K562 (cell line): ENCODE measurements around the gene ZMYND12. TPM values are rescaled to one million over a fixed set of nuclear protein-coding genes. Genes with fewer than 3 reads are reported as not detected.

Experiments
- ATAC-seq: fragments of 200-7000 bp; cut with Tn5 transposase; 3 replicates; pipeline ENCODE4 v1.9.1; 2020; ENCODE audit warnings: moderate library complexity
- BruUV-seq: library from RNA; stranded (reverse); fragments of 400-500 nt; replicated peaks from 2 replicates; lab custom pipeline; 2021; lab: Mats Ljungman, UMichigan
- CTCF ChIA-PET: fragments of 300-600 bp; formaldehyde crosslinking; extraction: SDS; loops from one replicate; lab custom pipeline; 2021; ENCODE audit warnings: low intra/inter-chr PET ratio; lab: Yijun Ruan, JAX
- POLR2A ChIA-PET: fragments of 300-600, 350-650 bp; sonication (Branson Sonifier 250); formaldehyde crosslinking; extraction: SDS; loops from one replicate; lab custom pipeline; 2021; ENCODE audit warnings: antibody characterized with exemption, inconsistent platforms; lab: Yijun Ruan, JAX
- DNase-seq, 4 experiments: peaks; one replicate each; pipeline versions ENCODE4 v3.0.0 to v3.0.0-alpha.2; 2011 to 2018; ENCODE audit warnings: low spot score in 3 of 4, mixed read lengths in 3 of 4; ENCODE audit errors: extremely low read depth in 1 of 4
- FAIRE-seq: peaks from 2 replicates; lab custom pipeline; 2011; peaks lifted over from hg19 to GRCh38; lab: Jason Lieb, UNC
- H2AFZ ChIP-seq: 2 replicates; pipeline ENCODE4 v1.6.0; 2011; ENCODE audit warnings: low read depth, low read length, control low read depth, inconsistent platforms
- H3K27ac ChIP-seq: fragments of 200-600 bp; 3 replicates; pipeline ENCODE4 v1.8.0; 2011; ENCODE audit warnings: low read depth, mild to moderate bottlenecking, control low read depth, inconsistent platforms, low read length, moderate library complexity, mixed read lengths; ENCODE audit errors: extremely low read depth
- H3K27me3 ChIP-seq, 2 experiments: fragments of 300-600 bp in 1 of 2; 2 replicates in 1 of 2; 3 replicates in 1 of 2; pipeline versions ENCODE4 v1.6.0 to v1.8.0; 2011; ENCODE audit warnings: inconsistent platforms in 2 of 2, low read length in 2 of 2, mild to moderate bottlenecking in 1 of 2, mixed read lengths in 1 of 2, moderate library complexity in 1 of 2; ENCODE audit not compliant: control insufficient read depth in 2 of 2, insufficient read depth in 2 of 2
- H3K36me3 ChIP-seq: fragments of 300-600 bp; 3 replicates; pipeline ENCODE4 v1.8.0; 2011; ENCODE audit warnings: mild to moderate bottlenecking, low read length, inconsistent platforms; ENCODE audit not compliant: control insufficient read depth, insufficient read depth
- H3K4me1 ChIP-seq, 2 experiments: fragments of 200-600 bp in 1 of 2; replicated peaks in 1 of 2; 2 replicates in 1 of 2; 3 replicates in 1 of 2; pipeline versions ENCODE4 v1.5.1 to v1.8.0; 2011; ENCODE audit warnings: inconsistent platforms in 2 of 2, low read length in 2 of 2, mild to moderate bottlenecking in 1 of 2, mixed read lengths in 1 of 2, moderate library complexity in 1 of 2; ENCODE audit not compliant: control insufficient read depth in 2 of 2, insufficient read depth in 2 of 2
- H3K4me2 ChIP-seq: 2 replicates; pipeline ENCODE4 v1.6.1; 2011; ENCODE audit warnings: low read length, control low read depth, inconsistent platforms, mixed read lengths; ENCODE audit not compliant: insufficient read depth
- H3K4me3 ChIP-seq: fragments of 200-600 bp; sonication (generic), shearing (Covaris generic); 2 replicates; pipeline ENCODE4 v1.5.1; 2016; ENCODE audit warnings: control low read depth, inconsistent platforms
- H3K79me2 ChIP-seq: fragments of 200-600 bp; 3 replicates; pipeline ENCODE4 v1.8.0; 2011; ENCODE audit warnings: low read length, inconsistent platforms; ENCODE audit not compliant: control insufficient read depth, insufficient read depth
- H3K9ac ChIP-seq, 2 experiments: 2 replicates each; pipeline versions ENCODE4 v1.6.0 to v1.6.1; 2011; ENCODE audit warnings: low read depth in 2 of 2, low read length in 2 of 2, control low read depth in 1 of 2, inconsistent platforms in 1 of 2, mild to moderate bottlenecking in 1 of 2, mixed read lengths in 1 of 2; ENCODE audit not compliant: insufficient read depth in 1 of 2
- H3K9me1 ChIP-seq: one replicate; pipeline ENCODE4 v1.6.0; 2011; ENCODE audit warnings: inconsistent platforms, mild to moderate bottlenecking, low read length, moderate library complexity; ENCODE audit not compliant: control insufficient read depth, insufficient read depth
- H3K9me3 ChIP-seq: replicated peaks from 2 replicates; pipeline ENCODE4 v1.5.1; 2011; ENCODE audit warnings: low read depth, low read length, inconsistent platforms; ENCODE audit not compliant: control insufficient read depth, insufficient read depth
- H4K20me1 ChIP-seq: replicated peaks from 2 replicates; pipeline ENCODE4 v1.6.1; 2011; ENCODE audit warnings: low read length, inconsistent platforms, mixed read lengths; ENCODE audit not compliant: control insufficient read depth, insufficient read depth
- CTBP1 ChIP-seq: fragments of 450-650 bp; IDR thresholded peaks from 2 replicates; pipeline ENCODE4 v1.6.1; 2016; ENCODE audit warnings: borderline replicate concordance
- ESRRA ChIP-seq: fragments of 450-650 bp; IDR thresholded peaks from 2 replicates; pipeline ENCODE4 v1.6.1; 2014; ENCODE audit warnings: low read depth, mild to moderate bottlenecking, moderate library complexity, borderline replicate concordance
- EWSR1 ChIP-seq: fragments of 450-650 bp; IDR thresholded peaks from 2 replicates; pipeline ENCODE4 v1.6.1; 2018; ENCODE audit warnings: borderline replicate concordance, mild to moderate bottlenecking, low read depth, moderate library complexity; ENCODE audit not compliant: partially characterized antibody
- MIER1 ChIP-seq: fragments of 450-650 bp; IDR thresholded peaks from 2 replicates; pipeline ENCODE4 v1.6.1; 2016; ENCODE audit warnings: antibody characterized with exemption, mild to moderate bottlenecking, low read depth
- NEUROD1 ChIP-seq: fragments of 150-350 bp; IDR thresholded peaks from 2 replicates; pipeline ENCODE4 v1.6.1; 2014; ENCODE audit warnings: borderline replicate concordance, low read length, low read depth; ENCODE audit not compliant: partially characterized antibody
- NR4A1 ChIP-seq, 2 experiments: fragments of 250-450 bp in 1 of 2; fragments of 450-650 bp in 1 of 2; sonication (Bioruptor Pico) in 1 of 2; IDR thresholded peaks; 2 replicates each; pipeline versions ENCODE4 v1.4.0 to v1.6.1; 2016 to 2020; ENCODE audit warnings: mild to moderate bottlenecking in 2 of 2, missing compliant biosample characterization in 1 of 2, missing genetic modification characterization in 1 of 2, moderate library complexity in 1 of 2
- SMARCA4 ChIP-seq: fragments of 450-650 bp; IDR thresholded peaks from 2 replicates; pipeline ENCODE4 v1.6.1; 2016
- SP2 ChIP-seq: IDR thresholded peaks from 2 replicates; pipeline ENCODE4 v1.6.1; 2011; ENCODE audit warnings: mild to moderate bottlenecking, low read depth, low read length, moderate library complexity; ENCODE audit not compliant: poor library complexity, severe bottlenecking; ENCODE audit errors: extremely low read depth
- SRSF1 ChIP-seq: fragments of 200-400 bp; formaldehyde crosslinking; IDR thresholded peaks from 2 replicates; pipeline ENCODE4 v1.6.1; 2017; ENCODE audit warnings: mild to moderate bottlenecking, low read depth, low read length, moderate library complexity
- ZBTB8A ChIP-seq: fragments of 450-650 bp; IDR thresholded peaks from 2 replicates; pipeline ENCODE4 v1.6.1; 2018; ENCODE audit warnings: mild to moderate bottlenecking, moderate library complexity; ENCODE audit not compliant: partially characterized antibody
- ZNF12 ChIP-seq: sonication (generic); formaldehyde crosslinking; IDR thresholded peaks from 2 replicates; pipeline ENCODE4 v1.4.0; 2020; ENCODE audit warnings: mild to moderate bottlenecking, missing genetic modification reagents
- ZNF253 ChIP-seq: fragments of 250-450 bp; sonication (Bioruptor Pico); conservative IDR thresholded peaks from 2 replicates; pipeline ENCODE4 v1.6.1; 2021; ENCODE audit warnings: mild to moderate bottlenecking
- ZNF778 ChIP-seq: fragments of 450-650 bp; formaldehyde crosslinking; IDR thresholded peaks from 2 replicates; pipeline ENCODE4 v1.4.0; 2020; ENCODE audit warnings: mild to moderate bottlenecking, moderate library complexity
- ZNF830 ChIP-seq: fragments of 250-450 bp; sonication (Bioruptor Pico); IDR thresholded peaks from 2 replicates; pipeline ENCODE4 v1.5.0; 2021; ENCODE audit warnings: mild to moderate bottlenecking
- WGBS: fragments of 100-300 bp; shearing (Covaris generic); methylation state at CpG from one replicate; pipeline ENCODE4 v1.1.6; 2016; ENCODE audit warnings: low coverage, mixed read lengths; ENCODE audit not compliant: insufficient coverage; ENCODE audit errors: missing lambda C conversion rate; 5-methylcytosine and 5-hydroxymethylcytosine counted together
- in situ Hi-C: fragments of 300-500 bp; cut with MboI; formaldehyde crosslinking; loops from 4 replicates; pipeline ENCODE4 v1.15.0; 2018; ENCODE audit warnings: inconsistent platforms, mixed read lengths
- intact Hi-C: fragments of 100-400 bp; cut with micrococcal nuclease; formaldehyde crosslinking; loops from 2 replicates; pipeline ENCODE4 v1.14.2; 2022
- polyA plus RNA-seq, 8 experiments: library from polyadenylated mRNA; depleted of rRNA in 4 of 8; stranded (reverse) in 5 of 8; unstranded in 3 of 8; fragments of >200 nt; fragmentation: Nextera tagmentation in 2 of 8; fragmentation: Illumina TruSeq in 1 of 8; extraction: Ambion mirVana in 2 of 8; extraction: Trizol in 1 of 8; gene quantifications; 2 replicates each; pipeline versions ENCODE4 v1.2.1 to v1.2.3, GENCODE V29; 2011 to 2014; ENCODE audit warnings: inconsistent platforms in 1 of 8, missing spikeins in 1 of 8
- total RNA-seq, 7 experiments: library from RNA; depleted of rRNA in 6 of 7; stranded (reverse); fragments of >200 nt in 6 of 7; fragmentation: Illumina TruSeq in 2 of 7; extraction: Trizol in 2 of 7; gene quantifications; 2 replicates each; pipeline versions ENCODE4 v1.2.1 to v1.2.3, GENCODE V29; 2011 to 2021; ENCODE audit warnings: low replicate concordance in 1 of 7

The ZMYND12 gene
- total and polyA plus RNA-seq, 9 of the 15 experiments (the other 6 are each of a cell fraction or from before 2014, with no cell fraction given): not detected

DNA sequence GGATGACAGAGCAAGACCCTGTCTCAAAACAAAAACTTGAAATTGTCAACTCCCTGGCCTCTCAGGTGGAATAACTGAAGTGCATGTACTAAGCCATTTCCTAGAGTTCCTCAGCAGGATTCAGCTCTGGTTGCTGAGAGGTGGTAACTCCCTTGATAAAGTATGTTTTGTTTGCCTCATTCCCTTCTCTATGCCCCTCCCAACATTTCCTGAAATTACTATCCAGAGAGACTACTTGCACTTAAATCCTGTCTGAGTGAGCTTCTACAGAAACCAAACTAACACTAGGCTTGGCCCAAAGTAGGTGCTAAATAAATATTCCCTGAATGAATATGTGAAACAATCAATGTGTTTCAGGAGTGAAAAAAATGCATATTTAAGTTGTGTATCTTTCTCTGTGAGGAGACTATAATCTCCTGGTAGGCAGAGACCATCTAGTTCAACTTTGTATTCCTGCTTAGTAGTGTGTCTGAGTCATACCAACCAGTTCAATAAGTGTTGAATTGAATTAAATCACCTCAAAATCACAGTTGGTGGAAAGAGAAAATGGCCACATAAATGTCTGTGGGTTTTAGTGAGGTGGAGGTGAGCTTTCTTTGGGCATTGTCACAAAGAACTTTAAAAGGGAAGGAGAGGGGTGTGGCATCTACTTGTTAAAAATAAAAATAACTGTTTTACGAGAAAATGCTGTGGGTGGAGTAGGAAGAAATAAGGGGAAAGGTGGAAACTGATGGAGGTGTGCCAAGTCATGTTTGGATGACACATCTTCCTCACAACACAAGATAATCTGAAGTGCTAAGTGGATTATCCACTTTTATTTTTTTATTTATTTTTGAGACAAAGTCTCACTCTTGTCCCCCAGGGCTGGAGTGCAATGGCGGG, 62.6 kb downstream of the ZMYND12 start (continued):
- no peak for TF ChIP-seq CTBP1
- no peak for TF ChIP-seq ESRRA
- TF ChIP-seq ZNF12: no peak
- TF ChIP-seq EWSR1: no peak
- no peak for TF ChIP-seq ZNF253 (CRISPR knock-in tag)

DNA sequence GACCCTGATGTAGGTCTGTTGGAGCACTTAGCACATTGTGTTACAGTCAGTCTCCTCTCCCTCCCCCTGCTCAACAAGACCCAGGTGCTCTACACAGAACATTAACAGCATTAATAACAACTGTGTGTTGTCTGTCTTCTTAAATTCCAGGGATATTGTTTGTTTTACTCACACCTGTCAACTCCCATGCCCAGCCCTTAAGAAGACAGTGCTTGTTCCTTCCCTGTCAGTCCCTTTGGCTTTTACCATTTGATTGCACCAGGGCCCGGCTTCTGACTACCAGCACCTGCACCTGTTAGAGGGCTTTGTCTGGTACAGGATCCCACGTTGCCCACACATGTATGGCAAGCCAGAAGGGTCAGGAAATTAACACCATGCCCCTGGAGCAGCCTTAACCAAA, 63.6 kb downstream of the ZMYND12 start:
- ChIA-PET CTCF (no interaction called here), POLR2A (no interaction called here)
- FAIRE-seq: no peak

More for the DNA sequence above, 63.6 kb downstream of the ZMYND12 start:
- Histone ChIP-seq H3K4me3 (no peak overlapping the region), H2AFZ (no peak overlapping the region), H4K20me1 (no peaks in the 10 kb centered on the region; the same call in 1 of the 2 replicates), H3K9ac (no peak overlapping the region), H3K36me3 (no peaks in the 10 kb centered on the region), H3K27me3 (peaks cover 41 to 43% of the 10 kb centered on the region in 2 experiments), H3K9me3 (no peaks in the 10 kb centered on the region), H3K9me1 (no peaks in the 10 kb centered on the region), H3K27ac (no peak overlapping the region), H3K4me1 (no peaks in the 10 kb centered on the region), H3K79me2 (no peaks in the 10 kb centered on the region), H3K4me2 (no peak overlapping the region)
- in situ Hi-C loops: no loop called here
- DNase-seq (no peak), ATAC-seq (no peak)
- BruUV-seq: no TSS peak
- intact Hi-C loops: no loop called here
- WGBS: 0% methylated on average over 2 of the region's 2 CpGs
- TF ChIP-seq ZNF778 (CRISPR knock-in tag) (no peak), ZNF830 (CRISPR knock-in tag) (no peak), MIER1 (no peak), SRSF1 (no peak), ZBTB8A (no peak), NEUROD1 (no peak), NR4A1 (CRISPR knock-in tag; IDR thresholded peaks at IDR 0.05) (no peak), NR4A1 (tag; IDR thresholded peaks at IDR 0.05) (no peak), SP2 (no peak), SMARCA4 (no peak)
